Esophagus muscularis mucosa (tissue), 4 donors: ENCODE data around the gene MAMDC2.

ENCODE experiments used
- CTCF ChIP-seq, 3 experiments: fragments of 200-600 bp in 2 of 3; fragments of 450-650 bp in 1 of 3; sonication (generic) in 2 of 3; IDR thresholded peaks; one replicate each; pipeline ENCODE4 v1.5.1; 2017 to 2019; ENCODE audit warnings: antibody characterized with exemption in 3 of 3, mild to moderate bottlenecking in 2 of 3, moderate library complexity in 1 of 3
- EP300 ChIP-seq: sonication (generic); formaldehyde crosslinking; IDR thresholded peaks from one replicate; pipeline ENCODE4 v1.6.1; 2017; ENCODE audit warnings: antibody characterized with exemption
- POLR2A ChIP-seq: fragments of 450-650 bp; IDR thresholded peaks from one replicate; pipeline ENCODE4 v1.6.1; 2017; ENCODE audit warnings: antibody characterized with exemption, moderate library complexity, mild to moderate bottlenecking, low read depth
- POLR2AphosphoS5 ChIP-seq, 2 donors: sonication (generic); formaldehyde crosslinking; IDR thresholded peaks; one replicate each; pipeline ENCODE4 v1.6.1; 2017; ENCODE audit warnings: antibody characterized with exemption in 2 of 2

DNA sequence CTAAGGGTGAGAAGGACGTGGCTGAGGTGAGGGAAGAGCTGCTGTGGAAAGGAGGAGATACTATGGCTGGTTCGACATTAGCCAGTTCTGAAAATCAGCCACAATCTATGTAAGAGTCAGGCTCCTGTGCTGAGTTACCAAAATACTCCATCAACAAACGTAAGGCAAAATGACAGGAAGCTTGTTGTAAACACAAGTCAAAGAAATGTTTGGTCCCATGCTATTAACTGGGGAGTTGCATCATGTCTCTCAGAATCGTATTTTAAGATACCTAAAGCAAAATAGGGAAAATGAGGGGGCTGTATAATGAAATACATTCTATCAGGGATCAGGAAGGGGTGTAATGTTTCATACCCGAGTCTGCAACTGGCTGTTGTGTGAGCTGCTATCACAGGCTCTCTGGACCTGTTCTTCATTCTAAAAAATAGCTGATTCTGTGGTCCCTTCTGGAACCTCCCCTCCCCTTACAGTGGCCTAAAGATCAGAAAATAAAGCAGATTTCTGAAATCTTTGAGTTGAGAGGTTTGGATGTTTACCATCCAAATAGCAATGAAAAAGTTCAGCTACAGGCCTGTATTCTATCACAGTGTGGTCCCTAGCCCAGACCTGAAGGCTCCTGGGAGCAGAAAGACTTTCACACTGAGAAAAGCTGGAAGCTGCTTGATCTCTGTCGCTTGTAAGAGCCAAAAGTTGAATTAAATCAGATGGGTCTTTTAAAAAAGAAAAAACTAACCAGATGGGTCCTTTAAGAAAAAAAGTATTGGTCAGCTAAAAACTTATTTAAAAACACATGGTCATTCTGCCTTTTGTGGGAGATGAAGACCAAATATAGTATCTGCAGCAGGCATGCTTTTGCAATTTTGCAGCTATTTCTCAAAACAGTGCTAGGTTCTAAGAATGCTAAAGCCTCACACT lies 117.3 kb downstream of the MAMDC2 start:
- no peak for TF ChIP-seq POLR2A
- TF ChIP-seq CTCF (IDR thresholded peaks at IDR 0.05): no peak
- TF ChIP-seq POLR2AphosphoS5 (IDR thresholded peaks at IDR 0.05): peak in 1 of 2 donors; percentile 2
- TF ChIP-seq EP300: no peak
